HG02840 (cell line): Measurements from ENCODE around the gene DNAH3.
"Not testable (repeated sequence)": the region's sequence is repeated elsewhere in the genome, so short reads cannot be mapped to it uniquely, and the experiment has no call there.

Source experiments
- ATAC-seq: cut with Tn5 transposase; IDR thresholded peaks from one replicate; pipeline ENCODE4 v1.9.1; 2021; ENCODE audit warnings: mild to moderate bottlenecking, moderate library complexity, moderate number of reproducible peaks; ENCODE audit not compliant: unreplicated experiment, low FRiP score

DNAH3 gene

GRCh38 chr16:21021316-21021715 is 129.3 kb downstream of the DNAH3 start:
- no peak for ATAC-seq

- no peak for ATAC-seq
Observed at GRCh38 chr16:21009815-21010214, 140.8 kb downstream of the DNAH3 start.

- ATAC-seq: no peak
Observed at GRCh38 chr16:21005008-21005407, 145.6 kb downstream of the DNAH3 start.

GRCh38 chr16:21001262-21001661 is 149.4 kb downstream of the DNAH3 start:
- no peak for ATAC-seq

- ATAC-seq: no peak
Observed at GRCh38 chr16:20997147-20997546, 153.5 kb downstream of the DNAH3 start.

- no peak for ATAC-seq
Observed at GRCh38 chr16:20995711-20996110, 154.9 kb downstream of the DNAH3 start.

GRCh38 chr16:20989496-20990070 is 161.1 kb downstream of the DNAH3 start:
- ATAC-seq: not testable (repeated sequence)

- ATAC-seq: no peak
Observed at GRCh38 chr16:20987049-20987448, 163.6 kb downstream of the DNAH3 start.

GRCh38 chr16:20984019-20984418 is 166.6 kb downstream of the DNAH3 start:
- ATAC-seq: no peak

- ATAC-seq: no peak
Observed at GRCh38 chr16:20976576-20976975, 174.1 kb downstream of the DNAH3 start.

GRCh38 chr16:20973201-20973600 is 177.4 kb downstream of the DNAH3 start:
- ATAC-seq: not testable (repeated sequence)

GRCh38 chr16:20971401-20971800 is 179.2 kb downstream of the DNAH3 start:
- ATAC-seq: no peak

GRCh38 chr16:20969386-20969785 is 181.3 kb downstream of the DNAH3 start:
- ATAC-seq: no peak

- no peak for ATAC-seq
Observed at GRCh38 chr16:20968765-20969164, 181.9 kb downstream of the DNAH3 start.

GRCh38 chr16:20960899-20961298 is 189.7 kb downstream of the DNAH3 start:
- ATAC-seq: no peak

GRCh38 chr16:20957153-20957552 is 193.5 kb downstream of the DNAH3 start:
- no peak for ATAC-seq

- no peak for ATAC-seq
Observed at GRCh38 chr16:20956319-20956718, 194.3 kb downstream of the DNAH3 start.

GRCh38 chr16:20954574-20954973 is 196.1 kb downstream of the DNAH3 start:
- ATAC-seq: no peak

GRCh38 chr16:20952139-20952920 is 198.3 kb downstream of the DNAH3 start:
- no peak for ATAC-seq

- ATAC-seq: no peak
Observed at GRCh38 chr16:20950294-20950693, 200.4 kb downstream of the DNAH3 start.

- no peak for ATAC-seq
Observed at GRCh38 chr16:20949660-20950059, 201.0 kb downstream of the DNAH3 start.

GRCh38 chr16:20948444-20948843 is 202.2 kb downstream of the DNAH3 start:
- ATAC-seq: no peak
